Kidney tubule cell (primary cell): ENCODE data around the gene ARRB1.
A peak's percentile ranks its signal among the peaks of the same experiment; 100 is the strongest.
"Not testable (repeated sequence)": the region's sequence is repeated elsewhere in the genome, so short reads cannot be mapped to it uniquely, and the experiment has no call there.

Experiments
- DNase-seq: peaks from one replicate; pipeline ENCODE4 v3.0.0-alpha.2; 2018; ENCODE audit warnings: low spot score

ARRB1 gene

DNA sequence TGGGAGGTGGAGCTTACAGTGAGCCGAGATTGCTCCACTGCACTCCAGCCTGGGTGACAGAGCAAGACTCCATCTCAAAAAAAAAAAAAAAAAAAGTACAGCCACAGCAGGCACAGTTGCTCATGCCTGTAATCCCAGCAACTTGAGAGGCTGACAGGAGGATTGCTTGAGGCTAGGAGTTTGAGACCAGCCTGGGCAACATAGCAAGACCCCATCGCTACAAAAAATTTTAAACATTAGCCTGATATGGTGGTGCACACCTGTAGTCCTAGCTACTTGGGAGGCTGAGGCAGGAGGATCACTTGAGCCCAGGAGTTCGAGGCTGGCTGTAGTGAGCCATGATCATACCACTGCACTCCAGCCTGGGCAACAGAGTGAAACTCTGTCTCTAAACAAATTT, 76.7 kb downstream of the ARRB1 start:
- not testable (repeated sequence) for DNase-seq

- no peak for DNase-seq
These were observed 77.8 kb downstream of the ARRB1 start for GRCh38 chr11:75273411-75274391.

DNA sequence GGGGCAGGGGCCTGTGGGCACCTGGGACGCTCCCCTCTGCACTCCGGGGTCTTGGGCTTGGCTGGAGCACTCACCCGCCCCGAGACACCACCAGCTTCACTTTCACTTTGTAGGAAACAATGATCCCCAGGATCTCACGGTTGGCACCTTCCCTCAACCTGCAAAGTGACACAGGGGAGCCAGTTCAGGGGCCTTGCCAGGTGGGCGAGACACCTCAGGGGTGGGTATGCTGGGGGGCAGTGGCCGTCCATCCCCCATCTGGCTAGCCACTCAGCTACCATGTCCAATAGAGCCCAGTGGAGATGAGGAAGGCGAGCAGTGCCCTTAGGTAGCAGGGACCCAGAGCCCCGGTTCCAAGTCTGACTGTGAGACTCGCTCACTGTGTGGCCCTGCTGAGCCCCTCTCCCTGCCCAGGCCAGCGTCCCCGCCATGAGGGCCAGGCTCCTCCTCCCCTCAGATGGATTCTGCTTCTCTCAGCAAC, 78.6 kb downstream of the ARRB1 start:
- no peak for DNase-seq

DNA sequence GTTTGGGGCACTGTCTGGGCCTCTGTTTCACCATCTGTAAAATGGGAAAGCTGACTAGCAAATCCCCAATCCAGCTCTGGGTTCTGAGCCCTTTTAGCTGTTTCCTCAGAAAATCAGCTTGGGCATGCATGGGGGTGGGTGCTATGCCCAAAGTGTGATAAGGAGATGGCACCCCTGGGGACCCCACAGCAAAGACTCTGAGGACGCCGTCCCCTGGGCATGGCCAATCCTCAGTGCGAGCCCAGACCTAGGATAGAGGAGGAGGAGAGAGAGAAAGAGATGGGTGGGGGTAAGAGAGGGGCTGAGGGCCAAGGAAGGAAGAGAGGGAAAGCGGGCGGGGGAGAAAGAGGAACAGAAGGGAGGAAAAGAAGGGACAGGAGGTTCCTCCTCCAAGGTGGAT, 79.1 kb downstream of the ARRB1 start:
- no peak for DNase-seq

GRCh38 chr11:75271730-75272129, 79.7 kb downstream of the ARRB1 start:
- DNase-seq, result no peak

DNA sequence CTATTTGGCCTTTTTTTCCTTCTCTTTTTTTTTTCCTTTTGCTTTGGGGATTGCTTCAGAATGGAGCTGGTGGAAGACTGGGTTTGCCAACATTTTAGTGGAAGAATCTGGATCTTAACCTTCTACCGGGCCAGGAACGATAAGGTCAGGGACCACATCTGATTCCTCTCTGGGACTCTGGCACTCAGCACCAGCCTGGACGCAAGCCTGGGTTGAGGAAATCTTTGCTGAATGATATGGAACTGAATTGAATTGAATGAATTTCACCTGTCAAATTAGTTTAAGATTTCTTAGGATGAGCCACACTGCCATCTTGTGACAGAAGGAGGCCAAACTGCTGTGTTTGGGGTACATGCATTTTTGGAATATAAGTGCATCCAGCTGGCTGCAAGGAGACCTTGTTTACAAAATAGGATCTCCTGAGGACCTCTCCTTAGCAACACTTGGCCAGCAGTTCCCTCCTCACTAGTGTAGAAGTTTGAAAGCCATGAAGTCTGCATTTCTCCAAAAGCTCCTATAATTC, 80.5 kb downstream of the ARRB1 start:
- peak; percentile 17 for DNase-seq

DNA sequence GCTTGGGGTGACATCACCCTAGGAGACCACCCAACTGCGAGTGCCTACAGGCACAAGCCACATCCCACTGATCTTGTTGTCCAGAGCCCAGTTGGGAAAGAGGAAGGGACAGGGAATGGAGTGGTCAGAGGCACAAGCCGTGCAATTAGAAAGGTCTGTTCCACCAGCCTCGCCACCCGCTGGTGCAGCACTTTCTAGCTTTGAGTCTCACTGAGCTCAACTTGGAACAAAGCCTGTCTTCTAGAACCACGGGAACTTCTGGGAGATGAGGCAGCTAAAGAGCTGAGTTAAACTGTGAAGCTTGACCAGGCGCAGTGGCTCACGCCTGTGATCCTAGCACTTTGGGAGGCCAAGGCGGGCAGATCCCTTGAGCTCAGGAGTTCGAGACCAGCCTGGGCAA, 81.6 kb downstream of the ARRB1 start:
- DNase-seq, result no peak

DNA sequence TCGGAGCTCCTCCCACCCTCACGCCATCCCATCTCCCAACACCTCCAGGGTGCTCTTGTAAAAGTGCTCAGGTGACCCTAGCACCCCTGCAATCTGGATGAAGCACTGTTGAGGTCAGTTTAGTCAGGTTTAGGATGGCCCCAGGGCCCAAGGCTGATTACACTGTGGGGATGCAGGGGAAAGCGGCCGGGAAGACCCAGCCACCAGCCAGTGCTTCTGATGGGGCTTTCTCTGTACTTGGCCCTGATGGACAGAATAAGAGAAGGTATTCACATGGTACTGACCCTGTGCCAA, 82.1 kb downstream of the ARRB1 start:
- no peak for DNase-seq

GRCh38 chr11:75268626-75269366, 82.7 kb downstream of the ARRB1 start:
- no peak for DNase-seq

DNA sequence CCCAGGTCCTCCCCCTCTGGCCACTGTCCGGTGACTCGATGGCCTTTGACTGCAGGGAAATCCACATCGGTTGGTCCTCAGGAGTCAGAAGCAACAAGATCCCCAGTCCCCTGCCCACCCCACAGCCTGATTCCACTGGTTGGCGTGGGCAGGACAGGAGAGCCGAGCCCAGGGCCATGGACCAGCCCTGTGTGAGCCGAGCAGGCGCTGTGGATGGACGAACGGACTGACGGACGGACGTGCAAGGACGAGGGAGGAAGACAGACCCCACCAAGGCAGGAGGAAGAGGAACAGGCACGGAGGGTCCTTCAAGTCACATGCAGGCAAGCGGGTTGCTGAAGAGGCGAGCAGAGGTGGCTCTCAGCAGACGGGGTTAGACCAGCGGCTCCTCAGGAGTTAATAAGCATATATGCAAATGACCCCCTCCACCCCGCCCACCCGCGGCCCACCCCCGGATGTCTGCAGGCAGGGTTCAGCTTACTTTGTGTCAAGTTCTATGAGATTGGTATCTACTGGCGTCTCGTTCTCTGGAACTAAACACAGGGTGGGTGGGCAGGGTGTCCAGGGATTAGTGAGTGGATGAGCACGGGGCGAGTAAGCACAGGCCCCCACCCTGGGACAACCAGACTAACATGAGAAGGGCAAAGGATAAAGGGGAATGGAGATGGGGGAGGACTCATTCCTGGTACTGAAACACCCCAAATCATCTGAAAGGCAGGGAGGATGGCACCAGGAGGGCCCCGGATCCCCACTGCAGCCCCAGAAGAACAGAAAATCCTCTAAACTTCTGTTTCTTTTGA, 84.1 kb downstream of the ARRB1 start:
- DNase-seq, result no peak

GRCh38 chr11:75265851-75266531, 85.5 kb downstream of the ARRB1 start:
- DNase-seq, result no peak

GRCh38 chr11:75264971-75265370, 86.5 kb downstream of the ARRB1 start:
- DNase-seq, result no peak

DNA sequence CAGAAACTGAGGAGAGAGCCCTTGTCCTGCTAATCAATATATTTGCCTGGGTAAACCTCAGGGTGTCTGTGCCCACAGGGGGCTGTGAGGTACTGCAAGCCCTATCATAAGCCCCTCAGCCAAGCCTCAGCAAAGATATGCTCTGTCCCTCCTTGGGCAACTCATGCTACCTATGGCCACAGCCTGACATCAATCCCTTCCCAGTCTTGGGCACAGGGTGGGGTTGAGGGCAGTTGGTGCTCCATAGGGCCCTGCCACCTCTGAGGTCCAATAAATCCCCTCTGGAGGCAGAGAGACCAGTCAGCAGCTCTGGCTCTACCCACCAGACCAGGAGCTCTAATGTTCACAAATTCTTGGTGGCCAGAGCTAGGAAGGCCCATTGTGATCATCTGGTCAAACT, 87.1 kb downstream of the ARRB1 start:
- DNase-seq, result no peak

DNA sequence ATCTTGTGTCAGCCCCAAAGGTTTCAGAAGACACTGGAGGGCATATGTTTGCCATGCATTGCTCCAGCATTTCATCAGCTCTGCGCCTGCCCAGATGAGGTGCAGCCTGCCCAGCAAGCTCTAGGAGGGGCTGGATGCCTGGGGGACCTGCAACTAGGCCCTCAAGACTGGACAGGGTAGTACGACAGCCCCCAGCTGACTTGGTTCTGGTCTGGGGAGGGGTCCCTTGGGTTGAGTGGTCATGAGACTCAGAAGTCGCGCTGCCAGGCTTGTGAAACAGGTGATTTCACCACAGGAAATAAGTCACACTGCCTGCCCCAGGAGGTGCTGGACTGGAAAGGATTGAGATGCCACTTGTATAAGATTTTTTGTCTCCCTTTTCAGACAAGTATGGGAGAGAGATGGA, 87.5 kb downstream of the ARRB1 start:
- peak; percentile 63 for DNase-seq

- no peak for DNase-seq
These were observed 88.3 kb downstream of the ARRB1 start for GRCh38 chr11:75262961-75263852.

GRCh38 chr11:75262436-75262835, 89.0 kb downstream of the ARRB1 start:
- no peak for DNase-seq

DNA sequence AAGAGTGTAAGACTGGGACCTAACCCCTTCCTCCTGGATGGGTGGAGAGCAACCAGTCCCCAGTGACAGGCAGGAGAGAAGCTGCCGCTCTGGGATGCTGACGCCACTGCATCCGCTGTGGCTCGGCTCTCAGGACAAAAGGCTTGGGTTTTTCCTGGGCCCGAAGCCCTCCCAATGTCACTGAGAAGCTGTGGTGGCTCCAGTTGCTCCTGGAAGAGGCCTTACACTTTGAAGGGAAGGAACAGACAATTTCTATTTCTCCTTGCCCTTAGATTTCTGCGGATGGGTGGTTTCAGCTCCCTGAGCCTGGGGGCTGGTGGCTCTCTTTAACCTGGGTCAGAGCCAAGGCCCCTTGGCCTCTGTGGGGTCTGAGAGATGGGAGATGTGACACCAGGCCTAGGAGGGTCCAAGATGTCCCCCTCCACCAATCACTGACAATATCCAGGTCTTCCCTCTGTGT, 89.5 kb downstream of the ARRB1 start:
- no peak for DNase-seq

- no peak for DNase-seq
These were observed 90.9 kb downstream of the ARRB1 start for GRCh38 chr11:75260396-75261170.

DNA sequence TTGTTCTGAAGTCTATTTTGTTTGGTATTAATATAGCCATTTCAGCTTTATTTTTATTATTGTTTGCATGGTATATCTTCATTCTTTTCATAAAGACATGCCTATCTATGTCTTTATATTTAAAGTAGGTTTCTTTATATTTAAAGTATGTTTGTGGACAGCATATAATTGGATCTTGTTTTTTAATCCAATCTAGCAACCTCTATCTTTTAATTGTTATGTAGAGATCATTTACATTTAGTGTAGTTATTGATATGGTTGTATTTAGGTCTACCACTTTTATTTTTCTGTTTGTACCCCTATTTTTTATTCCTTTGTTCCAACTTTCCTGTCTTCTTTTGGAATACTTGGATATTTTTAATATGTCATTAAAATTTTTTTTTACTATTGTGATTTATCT, 97.1 kb downstream of the ARRB1 start:
- no peak for DNase-seq

- no peak for DNase-seq
These were observed 101.8 kb downstream of the ARRB1 start for GRCh38 chr11:75249704-75250103.
